Stomach (tissue), 4 donors: Measurements from ENCODE around the gene KANSL1.
"Not testable (repeated sequence)": the region's sequence is repeated elsewhere in the genome, so short reads cannot be mapped to it uniquely, and the experiment has no call there.

ENCODE experiments used
- CTCF ChIP-seq, 7 experiments: fragments of 450-650 bp in 4 of 7; fragments of 200-600 bp in 3 of 7; sonication (generic) in 3 of 7; IDR thresholded peaks; one replicate each; pipeline ENCODE4 v1.5.1; 2016 to 2019; ENCODE audit warnings: antibody characterized with exemption in 7 of 7, control low read depth in 2 of 7, mild to moderate bottlenecking in 1 of 7
- POLR2A ChIP-seq, 4 donors: fragments of 450-650 bp; IDR thresholded peaks; one replicate each; pipeline ENCODE4 v1.6.1; 2016; ENCODE audit warnings: antibody characterized with exemption in 4 of 4, control low read depth in 2 of 4, mild to moderate bottlenecking in 1 of 4, moderate library complexity in 1 of 4
- POLR2AphosphoS5 ChIP-seq, 3 donors: sonication (generic); formaldehyde crosslinking; IDR thresholded peaks; one replicate each; pipeline ENCODE4 v1.6.1; 2016; ENCODE audit warnings: antibody characterized with exemption in 3 of 3

GRCh38 chr17:46181316-46181715 lies 11.9 kb downstream of the KANSL1 start:
- not testable (repeated sequence) for TF ChIP-seq POLR2A, CTCF, POLR2AphosphoS5 (IDR thresholded peaks at IDR 0.05)
